Activated CD4-positive, alpha-beta T cell treated with anti-CD3 and anti-CD28 coated beads, Interleukin-2, amount 10 ng/mL, durations not matched to agents 24 days and 14 days (primary cell): ENCODE data around the gene SNX8. TPM values are rescaled to one million over a fixed set of nuclear protein-coding genes. Genes with fewer than 3 reads are reported as not detected.

Experiments used
- DNase-seq: peaks from one replicate; pipeline ENCODE4 v3.0.0; 2022
- H3K27ac Mint-ChIP-seq: one replicate; pipeline ENCODE4 v1.8.0; 2022; ENCODE audit warnings: mild to moderate bottlenecking, mixed read lengths
- H3K27me3 Mint-ChIP-seq: one replicate; pipeline ENCODE4 v1.8.0; 2022; ENCODE audit warnings: mixed read lengths
- H3K36me3 Mint-ChIP-seq: one replicate; pipeline ENCODE4 v1.8.0; 2022; ENCODE audit warnings: low read depth, mild to moderate bottlenecking, mixed read lengths
- H3K4me1 Mint-ChIP-seq: one replicate; pipeline ENCODE4 v1.8.0; 2021; ENCODE audit warnings: mixed read lengths
- H3K4me3 Mint-ChIP-seq: one replicate; pipeline ENCODE4 v1.8.0; 2022; ENCODE audit warnings: mild to moderate bottlenecking, moderate library complexity, mixed read lengths
- H3K9me3 Mint-ChIP-seq: one replicate; pipeline ENCODE4 v1.8.0; 2021; ENCODE audit warnings: mixed read lengths
- intact Hi-C: fragments of 100-400 bp; cut with micrococcal nuclease; formaldehyde crosslinking; loops from one replicate; pipeline ENCODE4 v1.15.1; 2023
- total RNA-seq: library from RNA; stranded (reverse); gene quantifications from 2 replicates; pipeline ENCODE4 v1.2.3, GENCODE V29; 2022

The SNX8 gene
- 42.2 and 42.4 TPM in 2 replicates for total RNA-seq

GRCh38 chr7:2314209-2314955 is at the start of gene SNX8:
SNX8 (minus strand) TSS chr7:2314441; CDS start chr7:2314421, 20 bp downstream.
- DNase-seq: peak; percentile 99
- peak within 1 kb of the TSS; percentile 86 for H3K27ac Mint-ChIP-seq
- H3K4me1 Mint-ChIP-seq: peaks cover 12% of the 10 kb centered on the region
- H3K9me3 Mint-ChIP-seq: no peaks in the 10 kb centered on the region
- H3K36me3 Mint-ChIP-seq: peaks cover 2% of the 10 kb centered on the region
- no peak within 1 kb of the TSS for H3K4me3 Mint-ChIP-seq
- H3K27me3 Mint-ChIP-seq: no peaks in the 10 kb centered on the region
- intact Hi-C loops: loop anchor here (2.0 kb wide), 1 partner anchor 72 kb away; the partner anchor contains the start of genes MRM2 and NUDT1

- no peaks in the 10 kb centered on the region for H3K9me3 Mint-ChIP-seq
- intact Hi-C loops: no loop called here
- no peak for DNase-seq
Observed at GRCh38 chr7:2362385-2363088, 48.3 kb upstream of the SNX8 start.

GRCh38 chr7:2360796-2361195 is 46.6 kb upstream of the SNX8 start:
- DNase-seq: no peak
- Mint-ChIP-seq H3K36me3 (peaks cover 67% of the 10 kb centered on the region), H3K27me3 (no peaks in the 10 kb centered on the region), H3K4me1 (peaks cover 27% of the 10 kb centered on the region), H3K4me3 (no peak overlapping the region), H3K9me3 (no peaks in the 10 kb centered on the region), H3K27ac (no peak overlapping the region)
- intact Hi-C loops: no loop called here

More at GRCh38 chr7:2362385-2363088, 48.3 kb upstream of the SNX8 start:
- Mint-ChIP-seq H3K27me3 (no peaks in the 10 kb centered on the region), H3K4me1 (peaks cover 17% of the 10 kb centered on the region), H3K27ac (no peak overlapping the region), H3K36me3 (peaks cover 71% of the 10 kb centered on the region), H3K4me3 (no peak overlapping the region)

GRCh38 chr7:2359610-2360009 is 45.4 kb upstream of the SNX8 start:
- no peak overlapping the region for H3K4me3 Mint-ChIP-seq
- peaks cover 27% of the 10 kb centered on the region for H3K4me1 Mint-ChIP-seq
- H3K27ac Mint-ChIP-seq: no peak overlapping the region
- H3K36me3 Mint-ChIP-seq: peaks cover 64% of the 10 kb centered on the region
- DNase-seq: no peak
- H3K27me3 Mint-ChIP-seq: no peaks in the 10 kb centered on the region
- intact Hi-C loops: no loop called here
- H3K9me3 Mint-ChIP-seq: no peaks in the 10 kb centered on the region

GRCh38 chr7:2358968-2359527 is 44.8 kb upstream of the SNX8 start:
- intact Hi-C loops: no loop called here
- Mint-ChIP-seq H3K9me3 (no peaks in the 10 kb centered on the region), H3K27me3 (no peaks in the 10 kb centered on the region), H3K4me3 (no peak overlapping the region), H3K36me3 (peaks cover 61% of the 10 kb centered on the region), H3K4me1 (peaks cover 31% of the 10 kb centered on the region), H3K27ac (peak overlapping the region; percentile 51)
- DNase-seq: no peak

- DNase-seq: no peak
- H3K36me3 Mint-ChIP-seq: peaks cover 52% of the 10 kb centered on the region
- peak overlapping the region; percentile 21 for H3K4me3 Mint-ChIP-seq
- no peak overlapping the region for H3K27ac Mint-ChIP-seq
- no peaks in the 10 kb centered on the region for H3K9me3 Mint-ChIP-seq
- peaks cover 41% of the 10 kb centered on the region for H3K4me1 Mint-ChIP-seq
- H3K27me3 Mint-ChIP-seq: no peaks in the 10 kb centered on the region
- intact Hi-C loops: no loop called here
Observed at GRCh38 chr7:2357571-2357970, 43.3 kb upstream of the SNX8 start.

- peak overlapping the region; percentile 21 for H3K4me3 Mint-ChIP-seq
- H3K27ac Mint-ChIP-seq: peak overlapping the region; percentile 22
- DNase-seq: no peak
- intact Hi-C loops: no loop called here
- H3K36me3 Mint-ChIP-seq: peaks cover 48% of the 10 kb centered on the region
- H3K9me3 Mint-ChIP-seq: no peaks in the 10 kb centered on the region
- H3K4me1 Mint-ChIP-seq: peaks cover 41% of the 10 kb centered on the region
- no peaks in the 10 kb centered on the region for H3K27me3 Mint-ChIP-seq
Observed at GRCh38 chr7:2357165-2357564, 42.9 kb upstream of the SNX8 start.

- peak; percentile 65 for DNase-seq
- Mint-ChIP-seq H3K27ac (peak overlapping the region; percentile 79), H3K9me3 (no peaks in the 10 kb centered on the region), H3K36me3 (peaks cover 43% of the 10 kb centered on the region), H3K4me3 (peak overlapping the region; percentile 87), H3K27me3 (no peaks in the 10 kb centered on the region), H3K4me1 (peaks cover 39% of the 10 kb centered on the region)
- intact Hi-C loops: no loop called here
Observed at GRCh38 chr7:2355705-2356008, 41.4 kb upstream of the SNX8 start.

GRCh38 chr7:2354939-2355704 is 40.9 kb upstream of the SNX8 start:
- Mint-ChIP-seq H3K4me1 (peaks cover 36% of the 10 kb centered on the region), H3K36me3 (peaks cover 37% of the 10 kb centered on the region), H3K27ac (peak overlapping the region; percentile 79), H3K9me3 (no peaks in the 10 kb centered on the region), H3K4me3 (peak overlapping the region; percentile 96), H3K27me3 (no peaks in the 10 kb centered on the region)
- DNase-seq: peak; percentile 73
- intact Hi-C loops: loop anchor here (5.0 kb wide), 4 partner anchors 47 to 202 kb away; partner anchors contain the start of genes BRAT1, CHST12, IQCE and LFNG

GRCh38 chr7:2354186-2354938 is 40.1 kb upstream of the SNX8 start, which contains the start of gene EIF3B:
EIF3B (plus strand) TSS chr7:2354827; CDS start chr7:2354922, 95 bp downstream.
- H3K27ac Mint-ChIP-seq: peak within 1 kb of the TSS; percentile 98
- H3K4me3 Mint-ChIP-seq: peak within 1 kb of the TSS; percentile 96
- DNase-seq: peak; percentile 96
- intact Hi-C loops: loop anchor here (5.0 kb wide), 4 partner anchors 48 to 203 kb away; partner anchors contain the start of genes BRAT1, CHST12, IQCE and LFNG
- peaks cover 30% of the 10 kb centered on the region for H3K4me1 Mint-ChIP-seq
- no peaks in the 10 kb centered on the region for H3K27me3 Mint-ChIP-seq
- peaks cover 33% of the 10 kb centered on the region for H3K36me3 Mint-ChIP-seq
- H3K9me3 Mint-ChIP-seq: no peaks in the 10 kb centered on the region

GRCh38 chr7:2353936-2354185 is 39.6 kb upstream of the SNX8 start:
- Mint-ChIP-seq H3K27me3 (no peaks in the 10 kb centered on the region), H3K36me3 (peaks cover 29% of the 10 kb centered on the region), H3K9me3 (no peaks in the 10 kb centered on the region), H3K4me1 (peaks cover 26% of the 10 kb centered on the region), H3K27ac (peak overlapping the region; percentile 98), H3K4me3 (peak overlapping the region; percentile 96)
- intact Hi-C loops: loop anchor here (1.0 to 5.0 kb wide), 5 partner anchors 48 to 203 kb away; partner anchors contain the start of genes BRAT1, CHST12, IQCE and LFNG
- peak; percentile 96 for DNase-seq

GRCh38 chr7:2353113-2353935 is 39.1 kb upstream of the SNX8 start:
- DNase-seq: no peak
- H3K4me1 Mint-ChIP-seq: peaks cover 26% of the 10 kb centered on the region
- peak overlapping the region; percentile 98 for H3K27ac Mint-ChIP-seq
- H3K27me3 Mint-ChIP-seq: no peaks in the 10 kb centered on the region
- peaks cover 29% of the 10 kb centered on the region for H3K36me3 Mint-ChIP-seq
- H3K9me3 Mint-ChIP-seq: no peaks in the 10 kb centered on the region
- intact Hi-C loops: loop anchor here (1.0 to 5.0 kb wide), 5 partner anchors 49 to 204 kb away; partner anchors contain the start of genes BRAT1, CHST12, IQCE and LFNG
- peak overlapping the region; percentile 96 for H3K4me3 Mint-ChIP-seq
